ENCODE data around the gene ASPN.

The ASPN gene

GRCh38 chr9:92408747-92409478 is 73.4 kb downstream of the ASPN start:
- H3K9me3 ChIP-seq (ENCODE audit: control insufficient read depth, insufficient read depth, low read length): no peaks in the 10 kb centered on the region
- peaks cover 2% of the 10 kb centered on the region; the same call in 1 of the 2 replicates for H3K4me1 ChIP-seq (ENCODE audit: control insufficient read depth, insufficient read depth, low read length)
- H3K27ac ChIP-seq (ENCODE audit: low read depth, low read length): no peak overlapping the region
- no peak overlapping the region for H3K9ac ChIP-seq (ENCODE audit: low read depth, low read length)
- no peaks in the 10 kb centered on the region for H3K27me3 ChIP-seq (ENCODE audit: control insufficient read depth, insufficient read depth, low read length)
- H3K36me3 ChIP-seq (ENCODE audit: control insufficient read depth, insufficient read depth, low read length): no peaks in the 10 kb centered on the region
- no peak overlapping the region for H3K4me3 ChIP-seq (ENCODE audit: low read depth, low read length)

DNA sequence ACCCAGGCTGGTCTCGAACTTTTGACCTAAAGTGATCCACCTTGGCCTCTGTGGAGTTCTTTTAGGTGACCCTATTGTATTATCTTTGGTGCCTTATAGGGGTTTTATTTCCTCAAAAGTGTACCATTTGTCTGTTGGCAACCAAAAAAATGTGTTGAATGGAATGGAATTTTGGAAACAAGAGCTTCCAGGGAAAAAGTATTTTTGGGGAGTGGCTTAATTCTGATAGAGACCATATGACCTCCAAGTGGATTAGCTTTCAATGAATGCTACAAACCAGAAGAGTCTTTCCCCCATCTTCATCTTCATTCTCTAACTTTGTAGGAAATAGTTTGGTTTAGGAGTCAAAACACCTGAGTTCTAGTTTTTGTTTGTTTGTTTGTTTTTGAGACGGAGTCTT is 74.5 kb downstream of the ASPN start:
- Histone ChIP-seq H3K4me1 (ENCODE audit: control insufficient read depth, insufficient read depth, low read length) (no peaks in the 10 kb centered on the region), H3K9me3 (ENCODE audit: control insufficient read depth, insufficient read depth, low read length) (no peaks in the 10 kb centered on the region), H3K4me3 (ENCODE audit: low read depth, low read length) (no peak overlapping the region), H3K27me3 (ENCODE audit: control insufficient read depth, insufficient read depth, low read length) (no peaks in the 10 kb centered on the region), H3K27ac (ENCODE audit: low read depth, low read length) (no peak overlapping the region), H3K36me3 (ENCODE audit: control insufficient read depth, insufficient read depth, low read length) (no peaks in the 10 kb centered on the region), H3K9ac (ENCODE audit: low read depth, low read length) (no peak overlapping the region)

DNA sequence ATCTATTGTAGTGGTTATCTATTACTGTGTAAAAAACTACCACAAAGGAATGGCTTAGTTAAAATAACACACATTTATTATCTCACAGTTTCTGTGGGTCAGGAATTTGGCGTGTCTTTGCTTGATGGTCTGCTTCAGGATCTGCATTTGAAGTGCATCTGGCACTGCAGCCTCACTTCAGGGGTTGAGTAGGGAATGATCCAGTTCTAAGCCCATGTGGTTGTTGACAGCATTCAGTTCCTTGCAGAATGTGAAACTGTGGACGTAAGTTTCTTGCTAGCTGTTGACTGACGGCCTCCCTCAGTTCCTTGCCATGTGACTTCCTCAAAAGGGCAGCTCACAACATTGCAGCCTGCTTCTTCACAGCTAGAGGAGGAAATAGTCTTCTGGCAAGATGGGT is 75.8 kb downstream of the ASPN start:
- no peaks in the 10 kb centered on the region for H3K27me3 ChIP-seq (ENCODE audit: control insufficient read depth, insufficient read depth, low read length)
- H3K4me1 ChIP-seq (ENCODE audit: control insufficient read depth, insufficient read depth, low read length): no peaks in the 10 kb centered on the region
- H3K9me3 ChIP-seq (ENCODE audit: control insufficient read depth, insufficient read depth, low read length): no peaks in the 10 kb centered on the region
- no peak overlapping the region for H3K4me3 ChIP-seq (ENCODE audit: low read depth, low read length)
- H3K9ac ChIP-seq (ENCODE audit: low read depth, low read length): no peak overlapping the region
- no peaks in the 10 kb centered on the region for H3K36me3 ChIP-seq (ENCODE audit: control insufficient read depth, insufficient read depth, low read length)
- H3K27ac ChIP-seq (ENCODE audit: low read depth, low read length): no peak overlapping the region
